H1 (cell line): ENCODE results near the gene SOCS6. TPM values are rescaled to one million over a fixed set of nuclear protein-coding genes. Genes with fewer than 3 reads are reported as not detected.

Experiments
- CTCF ChIA-PET: fragments of 300-600 bp; sonication (Branson Sonifier 250); formaldehyde crosslinking; loops from one replicate; lab custom pipeline; 2021; ENCODE audit not compliant: partially characterized antibody; lab: Charles Lee
- POLR2A ChIA-PET: fragments of 300-600 bp; sonication (Branson Sonifier 250); formaldehyde crosslinking; loops from one replicate; lab custom pipeline; 2021; ENCODE audit warnings: inconsistent platforms; ENCODE audit not compliant: partially characterized antibody; lab: Charles Lee
- DNase-seq, 2 experiments: peaks; one replicate each; pipeline versions ENCODE4 v3.0.0 to v3.0.0-alpha.2; 2010 to 2022; ENCODE audit warnings: low spot score in 2 of 2, low read depth in 1 of 2, mixed read lengths in 1 of 2
- FAIRE-seq: peaks from 2 replicates; lab custom pipeline; 2011; peaks lifted over from hg19 to GRCh38; lab: Jason Lieb, UNC
- H2AFZ ChIP-seq: 2 replicates; pipeline ENCODE4 v1.8.1; 2012; ENCODE audit warnings: low read length, inconsistent platforms
- H2AK5ac ChIP-seq: 2 replicates; pipeline ENCODE4 v1.6.1; 2013; ENCODE audit warnings: low read depth, low read length
- H2BK120ac ChIP-seq: replicated peaks from 2 replicates; pipeline ENCODE3; 2013; ENCODE audit warnings: low read depth, low read length, inconsistent platforms
- H2BK12ac ChIP-seq: 2 replicates; pipeline ENCODE4 v1.6.1; 2013; ENCODE audit warnings: low read depth, low read length
- H2BK15ac ChIP-seq: 2 replicates; pipeline ENCODE4 v1.6.1; 2013; ENCODE audit warnings: low read length
- H2BK20ac ChIP-seq: 2 replicates; pipeline ENCODE4 v1.6.1; 2013; ENCODE audit warnings: low read length
- H2BK5ac ChIP-seq: 2 replicates; pipeline ENCODE4 v1.6.1; 2013; ENCODE audit warnings: low read depth, low read length
- H3K14ac ChIP-seq: 2 replicates; pipeline ENCODE4 v1.6.1; 2013; ENCODE audit warnings: inconsistent platforms; ENCODE audit not compliant: insufficient read length
- H3K18ac ChIP-seq: 2 replicates; pipeline ENCODE4 v1.6.1; 2013; ENCODE audit warnings: low read length; ENCODE audit errors: extremely low read depth
- H3K23ac ChIP-seq: 2 replicates; pipeline ENCODE4 v1.6.1; 2013; ENCODE audit warnings: inconsistent platforms; ENCODE audit not compliant: insufficient read length
- H3K23me2 ChIP-seq: 2 replicates; pipeline ENCODE4 v1.6.1; 2013; ENCODE audit warnings: low read depth, low read length
- H3K27ac ChIP-seq: 2 replicates; pipeline ENCODE4 v1.6.1; 2011; ENCODE audit warnings: low read depth, low read length, inconsistent platforms
- H3K27me3 ChIP-seq, 4 experiments: replicated peaks in 1 of 4; 1 replicate in 1 of 4; 2 replicates in 3 of 4; pipeline versions ENCODE4 v1.6.1 to v1.8.1; 2011 to 2013; ENCODE audit warnings: low read length in 3 of 4, mild to moderate bottlenecking in 3 of 4, inconsistent platforms in 2 of 4, mixed read lengths in 2 of 4, moderate library complexity in 1 of 4; ENCODE audit not compliant: control insufficient read depth in 3 of 4, insufficient read depth in 3 of 4; ENCODE audit errors: extremely low read depth in 1 of 4
- H3K36me3 ChIP-seq, 4 experiments: 2 replicates each; pipeline versions ENCODE4 v1.6.1 to v1.8.1; 2011 to 2013; ENCODE audit warnings: mild to moderate bottlenecking in 4 of 4, low read length in 3 of 4, moderate library complexity in 2 of 4, control low read depth in 1 of 4, inconsistent platforms in 1 of 4; ENCODE audit not compliant: insufficient read depth in 4 of 4, control insufficient read depth in 2 of 4
- H3K4ac ChIP-seq: replicated peaks from 2 replicates; pipeline ENCODE3; 2013; ENCODE audit warnings: low read length, low read depth, mixed read lengths, inconsistent platforms; ENCODE audit not compliant: insufficient read length
- H3K4me1 ChIP-seq, 4 experiments: replicated peaks in 1 of 4; 1 replicate in 1 of 4; 2 replicates in 3 of 4; pipeline versions ENCODE4 v1.6.1 to v1.8.1; 2011 to 2013; ENCODE audit warnings: low read length in 3 of 4, inconsistent platforms in 2 of 4, mixed read lengths in 1 of 4; ENCODE audit not compliant: insufficient read depth in 4 of 4, control insufficient read depth in 3 of 4
- H3K4me2 ChIP-seq, 2 experiments: 2 replicates each; pipeline versions ENCODE4 v1.6.1 to v1.8.1; 2011 to 2013; ENCODE audit warnings: low read depth in 2 of 2, low read length in 2 of 2, control low read depth in 1 of 2, inconsistent platforms in 1 of 2, mild to moderate bottlenecking in 1 of 2; ENCODE audit not compliant: insufficient read depth in 1 of 2
- H3K4me3 ChIP-seq, 4 experiments: fragments of 200-600, 300-600 bp in 1 of 4; sonication (generic), shearing (Covaris generic), sonication (Bioruptor Twin) in 1 of 4; 2 replicates each; pipeline versions ENCODE4 v1.5.1 to v1.8.1; 2011 to 2016; ENCODE audit warnings: low read length in 4 of 4, low read depth in 3 of 4, control low read depth in 2 of 4, inconsistent platforms in 2 of 4, mild to moderate bottlenecking in 2 of 4, mixed read lengths in 1 of 4, moderate library complexity in 1 of 4; ENCODE audit not compliant: insufficient read depth in 2 of 4; ENCODE audit errors: extremely low read depth in 1 of 4
- H3K56ac ChIP-seq: replicated peaks from 2 replicates; pipeline ENCODE3; 2013; ENCODE audit warnings: low read depth, mild to moderate bottlenecking, mixed read lengths, low read length, inconsistent platforms; ENCODE audit not compliant: insufficient read length
- H3K79me1 ChIP-seq: 2 replicates; pipeline ENCODE4 v1.6.1; 2013; ENCODE audit warnings: low read depth, low read length, control low read depth
- H3K79me2 ChIP-seq, 2 experiments: 2 replicates each; pipeline versions ENCODE4 v1.6.1 to v1.8.1; 2012 to 2013; ENCODE audit warnings: low read length in 2 of 2, mild to moderate bottlenecking in 2 of 2, inconsistent platforms in 1 of 2; ENCODE audit not compliant: insufficient read depth in 2 of 2, control insufficient read depth in 1 of 2
- H3K9ac ChIP-seq, 4 experiments: replicated peaks in 1 of 4; 1 replicate in 1 of 4; 2 replicates in 3 of 4; pipeline versions ENCODE4 v1.6.1 to v1.8.1; 2011 to 2013; ENCODE audit warnings: low read depth in 3 of 4, low read length in 3 of 4, control low read depth in 2 of 4, mild to moderate bottlenecking in 2 of 4, moderate library complexity in 2 of 4, inconsistent platforms in 1 of 4; ENCODE audit errors: extremely low read depth in 1 of 4
- H3K9me3 ChIP-seq, 2 experiments: 2 replicates each; pipeline versions ENCODE4 v1.6.1 to v1.8.1; 2012 to 2013; ENCODE audit warnings: mild to moderate bottlenecking in 2 of 2, moderate library complexity in 2 of 2, control low read depth in 1 of 2, inconsistent platforms in 1 of 2, low read depth in 1 of 2, low read length in 1 of 2, mixed read lengths in 1 of 2; ENCODE audit not compliant: insufficient read depth in 2 of 2
- H4K20me1 ChIP-seq, 2 experiments: replicated peaks in 1 of 2; 2 replicates each; pipeline versions ENCODE3 to v1.8.1; 2011 to 2013; ENCODE audit warnings: inconsistent platforms in 2 of 2, low read length in 2 of 2, mild to moderate bottlenecking in 1 of 2; ENCODE audit not compliant: insufficient read depth in 2 of 2, control insufficient read depth in 1 of 2
- H4K5ac ChIP-seq: 2 replicates; pipeline ENCODE4 v1.6.1; 2013; ENCODE audit warnings: low read length, low read depth, mixed read lengths, inconsistent platforms; ENCODE audit not compliant: insufficient read length
- H4K8ac ChIP-seq: 2 replicates; pipeline ENCODE4 v1.8.0; 2013; ENCODE audit warnings: mild to moderate bottlenecking, moderate library complexity, low read length, inconsistent platforms; ENCODE audit not compliant: insufficient read depth; ENCODE audit errors: extremely low read depth
- H4K91ac ChIP-seq: replicated peaks from 2 replicates; pipeline ENCODE3; 2013; ENCODE audit warnings: low read length, mixed read lengths, inconsistent platforms; ENCODE audit not compliant: insufficient read length
- EGR1 ChIP-seq: IDR thresholded peaks from 2 replicates; pipeline ENCODE4 v1.6.1; 2011; ENCODE audit warnings: low read depth, low read length, borderline replicate concordance
- GABPA ChIP-seq: IDR thresholded peaks from 2 replicates; pipeline ENCODE4 v1.6.1; 2011; ENCODE audit warnings: mild to moderate bottlenecking, low read length, moderate library complexity, borderline replicate concordance; ENCODE audit not compliant: insufficient read depth
- KDM5A ChIP-seq: fragments of 200-600 bp; IDR thresholded peaks from 2 replicates; pipeline ENCODE4 v1.7.1; 2012; ENCODE audit warnings: mild to moderate bottlenecking, low read length, inconsistent platforms, mixed read lengths
- PHF8 ChIP-seq: fragments of 200-600 bp; sonication (generic); conservative IDR thresholded peaks from 2 replicates; pipeline ENCODE4 v1.7.1; 2012; ENCODE audit warnings: low read depth, mild to moderate bottlenecking, inconsistent platforms, low read length, moderate library complexity
- RFX5 ChIP-seq: IDR thresholded peaks from 2 replicates; pipeline ENCODE4 v1.6.1; 2011; ENCODE audit warnings: low read depth, low read length, improper control_type of control experiment, borderline replicate concordance
- SAP30 ChIP-seq: fragments of 300-600 bp; sonication (generic); IDR thresholded peaks from 2 replicates; pipeline ENCODE4 v1.7.1; 2012; ENCODE audit warnings: low read length, moderate library complexity, mild to moderate bottlenecking, inconsistent platforms; ENCODE audit not compliant: insufficient read depth, insufficient replicate concordance
- SIRT6 ChIP-seq: IDR thresholded peaks from one replicate; pipeline ENCODE4 v1.7.1; 2012; ENCODE audit warnings: low read length, inconsistent platforms
- SP1 ChIP-seq: IDR thresholded peaks from 2 replicates; pipeline ENCODE4 v1.6.1; 2011; ENCODE audit warnings: low read depth, low read length
- WGBS, 2 experiments: shearing (Covaris generic) in 1 of 2; methylation state at CpG; one replicate each; pipeline versions ENCODE4 v1.1.6 to v1.1.7; 2013 to 2015; ENCODE audit warnings: low lambda C conversion rate in 2 of 2, mixed read lengths in 2 of 2, inconsistent platforms in 1 of 2, low coverage in 1 of 2, missing lambda C conversion rate in 1 of 2; ENCODE audit not compliant: insufficient replicate concordance in 2 of 2, insufficient coverage in 1 of 2, insufficient read length in 1 of 2; ENCODE audit errors: extremely low coverage in 1 of 2, missing lambda C conversion rate in 1 of 2; 5-methylcytosine and 5-hydroxymethylcytosine counted together
- polyA plus RNA-seq, 7 experiments: library from polyadenylated mRNA; depleted of rRNA in 3 of 7; stranded (reverse) in 5 of 7; unstranded in 2 of 7; fragments of >200 nt in 5 of 7; fragments of 200-250 nt in 2 of 7; gene quantifications; 1 replicate in 5 of 7; 2 replicates in 1 of 7; 4 replicates in 1 of 7; pipeline versions ENCODE4 v1.2.1 to v1.2.3, GENCODE V29; 2011 to 2013; ENCODE audit warnings: missing spikeins in 2 of 7, mixed read lengths in 2 of 7
- total RNA-seq: library from RNA; stranded (reverse); fragmentation: NEBNext Ultra II Directional; extraction: Animal tissue kit (Norgen Biotek cat#: 25700); gene quantifications from 2 replicates; pipeline ENCODE4 v1.2.1, GENCODE V29; 2021
- TF ChIP-seq, protein P1 (sequence below): IDR thresholded peaks from 2 replicates; pipeline ENCODE4 v1.6.1; 2012; ENCODE audit warnings: low read length, inconsistent platforms

SOCS6 gene
- total and polyA plus RNA-seq, 2 of the 8 experiments (the other 6 are each of a cell fraction or from before 2014, with no cell fraction given): 9.1 to 22.9 TPM

DNA sequence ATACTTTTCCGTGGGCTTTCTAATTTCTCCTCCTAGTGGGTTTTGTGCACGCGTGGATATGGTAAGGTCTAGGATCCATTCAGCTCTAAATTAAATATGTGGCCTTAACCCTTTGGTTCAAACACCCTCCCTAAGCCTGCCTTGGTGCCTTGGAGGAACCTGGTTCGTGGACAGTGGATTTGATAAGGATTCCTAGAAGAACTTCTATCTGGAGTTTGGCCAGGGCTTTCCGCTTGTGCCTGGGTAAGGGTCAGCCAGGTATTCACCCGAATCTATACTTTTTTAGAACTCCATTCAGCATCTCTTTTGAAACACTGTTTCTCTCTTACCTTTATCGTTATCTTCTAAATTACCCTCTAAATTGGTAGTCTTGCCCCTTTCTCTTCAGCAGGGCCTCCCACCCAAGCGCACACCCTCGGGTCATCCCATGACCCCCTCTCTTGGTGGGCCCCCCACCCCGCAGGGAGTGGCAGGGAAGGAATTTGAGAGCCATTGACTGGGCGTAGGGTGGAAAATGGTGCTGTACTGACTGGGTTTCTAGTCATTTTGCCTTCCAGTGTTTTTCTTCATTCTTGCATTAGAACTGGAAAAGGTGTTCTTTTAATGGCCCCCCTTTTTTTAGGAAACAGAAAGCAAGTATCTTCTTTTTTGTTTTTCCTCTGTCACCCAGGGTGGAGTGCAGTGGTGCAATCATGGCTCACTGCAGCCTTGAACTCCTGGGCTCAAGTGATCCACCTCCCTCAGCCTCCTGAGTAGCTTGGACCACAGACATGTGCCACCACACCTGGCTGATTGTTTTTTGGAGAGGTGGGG, 1.8 kb downstream of the SOCS6 start:
- Histone ChIP-seq H3K9ac (no peak overlapping the region), H3K23me2 (peaks cover 5% of the 10 kb centered on the region; the same call in 1 of the 2 replicates), H3K9me3 (no peaks in the 10 kb centered on the region), H4K5ac (no peak overlapping the region), H2BK15ac (no peak overlapping the region), H2BK20ac (no peak overlapping the region), H3K56ac (no peak overlapping the region), H3K79me2 (peaks cover 22 to 61% of the 10 kb centered on the region in 2 experiments), H2BK120ac (no peak overlapping the region)
- no peak for TF ChIP-seq GABPA
- no peak for TF ChIP-seq SP1
- TF ChIP-seq SAP30: no peak
- TF ChIP-seq SIRT6: no peak
- TF ChIP-seq, protein P1, sequence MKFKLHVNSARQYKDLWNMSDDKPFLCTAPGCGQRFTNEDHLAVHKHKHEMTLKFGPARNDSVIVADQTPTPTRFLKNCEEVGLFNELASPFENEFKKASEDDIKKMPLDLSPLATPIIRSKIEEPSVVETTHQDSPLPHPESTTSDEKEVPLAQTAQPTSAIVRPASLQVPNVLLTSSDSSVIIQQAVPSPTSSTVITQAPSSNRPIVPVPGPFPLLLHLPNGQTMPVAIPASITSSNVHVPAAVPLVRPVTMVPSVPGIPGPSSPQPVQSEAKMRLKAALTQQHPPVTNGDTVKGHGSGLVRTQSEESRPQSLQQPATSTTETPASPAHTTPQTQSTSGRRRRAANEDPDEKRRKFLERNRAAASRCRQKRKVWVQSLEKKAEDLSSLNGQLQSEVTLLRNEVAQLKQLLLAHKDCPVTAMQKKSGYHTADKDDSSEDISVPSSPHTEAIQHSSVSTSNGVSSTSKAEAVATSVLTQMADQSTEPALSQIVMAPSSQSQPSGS: no peak
- no peak for TF ChIP-seq PHF8
- no peak for TF ChIP-seq RFX5
- TF ChIP-seq EGR1: no peak
- no peak for TF ChIP-seq KDM5A
- TF ChIP-seq, all 59 proteins: peak for 0
- Histone ChIP-seq H3K36me3 (no peaks in the 10 kb centered on the region), H2BK12ac (no peak overlapping the region), H3K4me3 (peak overlapping the region in 3 of 4 experiments; percentile 75 to 91 (median 82); a peak in 5 of 8 replicates), H3K4ac (no peak overlapping the region), H3K27ac (no peak overlapping the region), H3K14ac (no peak overlapping the region), H3K79me1 (peaks cover 13% of the 10 kb centered on the region), H3K18ac (no peak overlapping the region), H3K27me3 (no peaks in the 10 kb centered on the region), H3K23ac (no peak overlapping the region), H4K8ac (no peak overlapping the region), H3K4me2 (peak overlapping the region; percentile 96 to 99), H2AFZ (no peak overlapping the region), H2BK5ac (no peak overlapping the region), H2AK5ac (no peak overlapping the region), H4K91ac (no peak overlapping the region), H3K4me1 (peaks cover 0 to 7% (median 5%) of the 10 kb centered on the region in 4 experiments; a peak in 5 of 7 replicates), H4K20me1 (peaks cover 5 to 10% of the 10 kb centered on the region in 2 experiments)
- no peak for DNase-seq
- no peak for FAIRE-seq
- CTCF ChIA-PET: interaction anchor here (0.8 kb wide), 1 partner anchor 142 kb away, joined by 4 read pairs; no protein-coding TSS in a partner anchor
- 74% methylated on average over 11 of the region's 11 CpGs; no CpG with 5 or more reads in 1 of the 2 experiments for WGBS, 2 experiments
- POLR2A ChIA-PET: interaction anchor here (0.9 to 1.0 kb wide), 2 partner anchors 10 to 85 kb away, joined by 3 read pairs; partner anchors contain the start of gene RTTN
